Rectal smooth muscle tissue (tissue), 1 donor: ENCODE data around the gene JOSD2.
A peak's percentile ranks its signal among the peaks of the same experiment; 100 is the strongest.

Experiments
- H3K27ac ChIP-seq: one replicate; pipeline ENCODE4 v1.7.0; 2013; ENCODE audit warnings: low read depth, low read length, inconsistent platforms
- H3K27me3 ChIP-seq: one replicate; pipeline ENCODE4 v1.7.0; 2013; ENCODE audit warnings: low read length; ENCODE audit not compliant: control insufficient read depth, insufficient read depth
- H3K36me3 ChIP-seq: one replicate; pipeline ENCODE4 v1.7.0; 2013; ENCODE audit warnings: low read length; ENCODE audit not compliant: control insufficient read depth, insufficient read depth
- H3K4me1 ChIP-seq: one replicate; pipeline ENCODE4 v1.7.0; 2013; ENCODE audit warnings: low read length; ENCODE audit not compliant: control insufficient read depth, insufficient read depth
- H3K4me3 ChIP-seq: one replicate; pipeline ENCODE4 v1.7.0; 2013; ENCODE audit warnings: low read length
- H3K9ac ChIP-seq: one replicate; pipeline ENCODE4 v1.7.0; 2013; ENCODE audit warnings: low read length

JOSD2 gene, protein sequence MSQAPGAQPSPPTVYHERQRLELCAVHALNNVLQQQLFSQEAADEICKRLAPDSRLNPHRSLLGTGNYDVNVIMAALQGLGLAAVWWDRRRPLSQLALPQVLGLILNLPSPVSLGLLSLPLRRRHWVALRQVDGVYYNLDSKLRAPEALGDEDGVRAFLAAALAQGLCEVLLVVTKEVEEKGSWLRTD

DNA sequence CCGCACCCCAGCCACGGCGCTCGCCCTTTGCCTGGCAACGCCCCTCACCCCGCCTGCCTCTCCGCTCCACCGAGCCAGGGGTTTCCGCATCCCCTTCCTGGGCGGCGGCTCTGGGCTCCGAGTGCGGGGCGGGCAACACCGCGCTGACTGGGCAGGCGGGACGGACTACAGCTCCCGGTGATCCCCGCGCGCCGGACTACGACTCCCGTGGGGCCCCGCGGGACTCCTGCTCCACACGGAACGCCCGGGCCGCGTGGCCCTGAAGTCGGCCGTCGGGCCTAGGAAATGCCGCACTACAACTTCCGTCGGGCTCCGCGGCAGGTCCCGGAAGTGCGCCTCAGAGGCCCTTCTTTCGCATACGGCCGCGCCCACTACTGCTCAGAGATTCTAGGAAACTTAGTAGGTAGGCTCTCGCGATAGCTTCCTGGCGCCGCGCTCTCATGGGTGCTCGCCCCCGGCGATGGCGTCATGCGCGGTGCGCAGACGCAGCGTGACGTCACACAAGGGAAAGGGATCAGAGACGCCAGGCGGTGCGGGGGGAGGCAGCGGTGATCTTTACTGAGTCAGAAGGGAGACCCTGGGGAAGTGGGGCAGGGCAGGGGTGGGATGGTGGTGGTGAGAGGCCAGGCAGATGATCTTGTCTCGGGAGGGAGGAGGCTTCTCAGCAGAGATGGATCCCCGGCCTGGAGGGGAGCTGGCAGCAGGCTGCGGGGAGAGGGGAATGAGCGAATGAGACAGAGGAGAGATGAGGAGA is at the start of gene JOSD2:
Gene JOSD2, minus strand, starts transcription at position 123 of the 754 bp plus-strand sequence. CDS start 760 bp downstream, outside the sequence.
- Histone ChIP-seq H3K27ac (peak within 1 kb of the TSS; percentile 34), H3K27me3 (peaks cover 7% of the 10 kb centered on the region), H3K4me1 (no peaks in the 10 kb centered on the region), H3K36me3 (no peaks in the 10 kb centered on the region), H3K4me3 (peak within 1 kb of the TSS; percentile 83), H3K9ac (peak within 1 kb of the TSS; percentile 66)

DNA sequence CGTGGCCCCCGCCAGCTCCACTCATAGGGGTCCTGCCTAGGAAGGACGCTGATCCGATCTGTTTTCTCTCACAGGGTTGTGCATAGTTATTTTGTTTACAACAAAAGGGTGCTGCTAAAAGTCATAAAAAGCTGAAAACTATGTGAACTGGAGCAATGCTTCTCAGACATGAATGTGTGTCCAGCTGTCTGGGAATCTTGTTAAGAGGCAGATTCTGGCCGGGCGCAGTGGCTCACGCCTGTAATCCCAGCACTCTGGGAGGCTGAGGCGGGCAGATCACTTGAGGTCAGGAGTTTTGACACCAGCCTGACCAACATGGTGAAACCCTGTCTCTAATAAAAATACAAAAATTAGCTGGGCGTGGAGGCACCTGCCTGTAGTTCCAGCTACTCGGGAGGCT is 48.6 kb upstream of the JOSD2 start:
- Histone ChIP-seq H3K4me1 (no peaks in the 10 kb centered on the region), H3K27ac (no peak overlapping the region), H3K9ac (no peak overlapping the region), H3K4me3 (no peak overlapping the region), H3K27me3 (peaks cover 10% of the 10 kb centered on the region), H3K36me3 (no peaks in the 10 kb centered on the region)

DNA sequence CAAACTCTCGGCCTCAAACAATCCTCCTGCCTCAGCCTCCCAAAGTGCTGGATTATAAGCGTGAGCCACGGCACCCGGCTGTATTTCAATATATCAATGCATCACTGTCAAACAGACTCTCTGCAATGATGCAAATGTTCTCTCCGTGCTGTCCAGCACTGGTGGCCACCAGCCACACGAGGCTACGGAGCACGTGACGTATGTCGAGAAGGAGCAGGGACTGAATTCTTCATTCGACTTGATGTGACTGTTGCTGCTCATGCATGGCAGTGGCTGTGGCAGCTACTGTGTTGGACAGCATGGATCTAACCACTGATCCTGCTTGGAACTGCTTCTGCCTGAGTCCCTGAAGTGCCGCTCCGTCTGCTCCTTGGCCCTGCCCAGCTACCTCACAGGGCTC is 47.5 kb upstream of the JOSD2 start:
- H3K27me3 ChIP-seq = peaks cover 3% of the 10 kb centered on the region
- H3K4me3 ChIP-seq = no peak overlapping the region
- no peak overlapping the region for H3K9ac ChIP-seq
- H3K27ac ChIP-seq = no peak overlapping the region
- no peaks in the 10 kb centered on the region for H3K36me3 ChIP-seq
- no peaks in the 10 kb centered on the region for H3K4me1 ChIP-seq

DNA sequence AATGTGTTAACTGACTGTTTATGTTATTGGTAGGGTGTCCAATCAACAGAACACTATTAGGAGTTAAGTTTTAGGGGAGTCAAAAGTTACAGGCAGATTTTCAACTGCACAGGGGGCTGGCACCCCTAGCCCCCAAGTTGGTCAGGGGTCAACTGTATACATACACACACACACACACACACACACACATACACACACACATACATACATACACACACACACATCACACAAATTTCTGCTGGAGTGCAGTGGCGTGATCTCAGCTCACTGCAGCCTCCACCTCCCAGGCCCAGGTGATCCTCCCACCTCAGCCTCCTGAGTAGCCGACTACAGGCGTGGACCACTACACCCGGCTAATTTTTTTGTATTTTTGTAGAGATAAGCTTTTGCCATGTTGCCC is 47.0 kb upstream of the JOSD2 start:
- Histone ChIP-seq H3K4me3 (no peak overlapping the region), H3K36me3 (no peaks in the 10 kb centered on the region), H3K27ac (no peak overlapping the region), H3K27me3 (peaks cover 3% of the 10 kb centered on the region), H3K9ac (no peak overlapping the region), H3K4me1 (no peaks in the 10 kb centered on the region)

DNA sequence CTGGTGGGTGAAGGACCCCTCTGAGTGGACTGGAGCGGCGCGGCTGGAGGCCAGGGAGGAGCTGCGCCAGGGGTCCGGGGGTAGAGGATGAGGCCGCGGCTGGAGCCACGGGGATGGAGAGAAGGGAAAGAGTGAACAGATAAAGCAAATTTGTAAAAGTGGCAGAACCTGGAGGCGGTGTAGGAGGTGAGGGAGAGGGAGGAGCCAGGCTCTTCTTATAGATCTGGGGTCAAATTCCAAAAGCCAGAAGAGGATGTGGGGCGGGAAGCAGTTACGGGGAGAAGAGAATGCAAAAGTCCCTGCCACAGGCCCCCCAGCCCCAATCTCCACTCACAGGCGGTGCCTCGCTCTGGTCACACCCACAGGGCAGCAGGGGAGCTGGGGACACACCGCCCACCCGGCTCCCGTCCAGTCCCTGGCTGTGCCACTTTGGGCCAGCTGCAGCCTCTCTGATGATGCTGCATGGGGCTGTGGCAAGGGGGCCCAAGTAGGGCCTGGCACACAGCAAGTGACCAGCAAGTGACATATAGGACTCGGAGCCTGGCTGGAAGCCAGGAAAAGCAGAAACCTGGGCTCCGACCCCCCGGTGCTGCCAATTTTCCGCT is 46.1 kb upstream of the JOSD2 start:
- Histone ChIP-seq H3K9ac (no peak overlapping the region), H3K4me1 (no peaks in the 10 kb centered on the region), H3K4me3 (no peak overlapping the region), H3K36me3 (no peaks in the 10 kb centered on the region), H3K27me3 (peaks cover 3% of the 10 kb centered on the region), H3K27ac (no peak overlapping the region)

DNA sequence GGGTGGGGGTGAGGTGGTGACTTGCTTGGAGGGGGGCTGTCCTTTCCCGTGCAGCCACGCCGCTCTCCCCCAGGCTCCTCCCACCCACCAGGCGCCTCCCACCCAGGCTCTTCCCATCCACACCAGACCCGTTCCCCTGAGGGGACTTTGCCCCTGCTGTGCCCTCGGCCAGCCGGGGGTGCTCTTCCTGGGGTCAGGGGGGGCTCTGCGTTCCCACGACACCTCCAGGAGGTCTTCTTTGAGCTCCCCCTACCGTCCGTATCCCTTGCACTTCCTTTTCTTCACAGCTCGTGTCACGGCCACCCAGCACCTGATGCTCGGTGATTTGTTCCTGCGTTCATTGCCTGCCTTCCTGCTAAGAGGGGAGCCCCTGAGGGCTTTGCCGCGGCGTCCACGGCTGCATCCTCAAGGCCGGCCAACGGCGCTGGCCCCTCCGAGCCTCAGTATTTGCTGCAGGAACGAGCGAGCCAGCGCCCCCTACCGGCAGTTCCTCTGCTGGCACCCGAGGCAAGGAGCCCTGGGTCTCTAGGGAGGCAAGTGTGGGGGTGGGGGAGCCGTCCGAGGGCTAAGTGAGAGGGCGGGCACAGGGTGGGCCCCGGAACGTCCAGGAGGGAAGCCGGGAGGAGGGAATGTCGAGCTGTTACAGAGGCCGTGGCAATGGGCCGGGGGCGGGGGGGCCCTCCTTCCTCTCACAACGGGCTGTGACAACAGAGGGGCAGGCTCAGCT is 45.5 kb upstream of the JOSD2 start:
- Histone ChIP-seq H3K27ac (no peak overlapping the region), H3K9ac (peak overlapping the region; percentile 30), H3K4me3 (peak overlapping the region; percentile 61), H3K36me3 (no peaks in the 10 kb centered on the region), H3K4me1 (no peaks in the 10 kb centered on the region), H3K27me3 (peaks cover 3% of the 10 kb centered on the region)

DNA sequence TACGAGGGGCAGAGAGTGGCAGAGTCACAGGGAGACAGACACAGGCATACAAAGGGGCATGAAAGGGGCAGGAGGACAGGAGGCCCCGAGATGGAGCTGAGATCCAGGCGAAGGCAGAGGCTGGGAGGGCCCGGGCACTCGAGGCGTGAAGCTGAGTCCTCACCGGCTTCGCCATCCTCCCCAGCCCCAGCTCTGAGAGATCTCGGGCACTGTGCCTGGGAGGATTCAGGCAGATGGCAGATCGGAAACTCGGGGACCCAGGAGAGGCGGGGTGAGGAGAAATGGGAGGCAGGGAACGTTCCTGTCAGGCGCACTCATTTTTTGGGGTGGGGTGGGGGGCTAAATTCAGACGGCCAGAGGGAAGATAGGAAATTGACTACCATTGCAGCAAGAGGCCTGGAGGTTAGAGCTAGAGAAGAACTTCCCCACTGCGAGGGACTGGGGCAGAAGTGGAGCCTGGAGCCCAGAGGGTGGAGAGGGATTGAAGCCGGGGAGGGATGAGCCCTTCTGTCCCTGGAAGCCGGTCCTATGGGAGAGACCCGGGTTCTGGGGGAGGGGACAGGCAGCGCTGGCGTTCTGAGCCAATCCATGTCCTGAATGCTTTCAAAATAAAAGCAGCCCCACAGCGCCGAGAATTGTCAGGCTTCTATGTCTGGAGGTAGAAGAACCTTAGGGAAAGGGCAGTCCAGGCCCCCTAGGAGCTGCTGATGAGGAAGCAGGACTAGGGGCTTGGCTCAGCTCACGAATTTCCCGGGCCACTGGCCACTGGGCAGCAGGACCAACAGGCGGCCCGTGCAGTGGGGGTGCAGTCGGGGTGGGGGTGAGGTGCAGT is 44.7 kb upstream of the JOSD2 start:
- no peaks in the 10 kb centered on the region for H3K4me1 ChIP-seq
- H3K36me3 ChIP-seq = no peaks in the 10 kb centered on the region
- H3K9ac ChIP-seq = no peak overlapping the region
- peaks cover 7% of the 10 kb centered on the region for H3K27me3 ChIP-seq
- peak overlapping the region; percentile 32 for H3K4me3 ChIP-seq
- H3K27ac ChIP-seq = no peak overlapping the region

DNA sequence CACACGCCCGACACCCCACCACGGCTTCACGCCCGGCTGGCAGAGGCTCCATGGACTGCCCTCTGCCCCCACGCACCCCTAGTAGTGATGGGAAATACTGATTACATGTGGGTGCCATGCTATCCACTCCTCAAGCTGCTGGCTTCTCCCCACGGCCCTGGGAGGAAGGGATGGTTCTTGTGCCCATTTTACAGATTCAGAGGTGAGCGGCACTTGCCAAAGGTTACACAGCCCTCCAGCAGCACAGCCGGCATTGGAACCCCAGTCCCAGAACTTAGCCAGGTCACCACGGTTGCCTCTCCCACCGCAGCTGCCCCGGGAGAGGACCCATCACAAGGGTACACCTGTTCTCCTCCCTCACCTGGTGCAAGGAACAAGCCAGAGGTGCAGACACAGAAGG is 44.0 kb upstream of the JOSD2 start:
- no peaks in the 10 kb centered on the region for H3K4me1 ChIP-seq
- H3K36me3 ChIP-seq = no peaks in the 10 kb centered on the region
- no peak overlapping the region for H3K4me3 ChIP-seq
- peaks cover 7% of the 10 kb centered on the region for H3K27me3 ChIP-seq
- H3K9ac ChIP-seq = no peak overlapping the region
- no peak overlapping the region for H3K27ac ChIP-seq

DNA sequence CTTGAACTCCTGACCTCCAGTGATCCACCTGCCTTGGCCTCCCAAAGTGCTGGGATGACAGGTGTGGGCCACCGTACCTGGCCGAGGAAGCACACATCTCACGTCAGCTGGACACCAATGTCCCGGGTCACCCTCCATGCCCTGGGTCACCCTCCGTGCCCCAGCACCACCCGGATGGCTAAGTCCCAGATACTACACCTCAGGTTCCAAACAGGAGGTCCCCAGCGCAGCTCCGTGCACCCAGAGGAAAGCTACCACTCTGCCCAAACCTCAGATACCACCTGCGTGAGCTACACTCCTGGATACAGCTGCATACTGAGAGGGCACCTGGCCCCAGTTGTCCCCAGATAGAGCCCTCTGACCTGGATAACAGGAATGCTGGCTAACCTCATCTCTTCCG is 43.2 kb upstream of the JOSD2 start:
- Histone ChIP-seq H3K9ac (no peak overlapping the region), H3K36me3 (no peaks in the 10 kb centered on the region), H3K4me3 (no peak overlapping the region), H3K27ac (no peak overlapping the region), H3K4me1 (no peaks in the 10 kb centered on the region), H3K27me3 (peaks cover 7% of the 10 kb centered on the region)

DNA sequence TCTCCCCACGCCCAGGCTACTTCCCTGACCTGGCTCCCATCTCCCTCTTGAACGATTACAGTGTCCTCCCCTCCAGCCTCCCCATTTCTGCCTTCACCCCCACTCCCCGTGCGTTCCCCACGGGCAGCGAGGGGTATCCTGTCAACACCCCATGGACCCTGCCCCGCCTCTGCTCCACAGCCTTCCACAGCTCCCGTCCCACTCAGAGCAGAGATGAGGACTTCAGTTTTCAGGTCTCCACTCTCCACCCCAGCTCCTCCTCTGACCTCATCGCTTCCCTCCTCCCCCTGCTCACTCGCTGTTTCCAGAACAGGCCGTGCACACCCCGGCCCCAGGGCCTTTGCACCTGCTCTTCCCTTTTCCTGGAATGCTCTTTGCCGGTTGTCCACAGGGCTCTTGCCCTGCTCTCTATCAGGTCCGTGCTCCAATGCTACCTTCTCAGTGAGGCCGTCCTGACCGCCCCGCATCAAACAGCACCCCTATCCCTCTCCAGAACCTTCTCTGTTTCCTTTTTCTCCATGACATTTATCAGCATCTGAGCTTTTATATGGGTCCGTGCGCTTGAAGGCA is 42.2 kb upstream of the JOSD2 start:
- Histone ChIP-seq H3K9ac (no peak overlapping the region), H3K27me3 (peaks cover 7% of the 10 kb centered on the region), H3K36me3 (no peaks in the 10 kb centered on the region), H3K4me3 (no peak overlapping the region), H3K27ac (no peak overlapping the region), H3K4me1 (no peaks in the 10 kb centered on the region)

DNA sequence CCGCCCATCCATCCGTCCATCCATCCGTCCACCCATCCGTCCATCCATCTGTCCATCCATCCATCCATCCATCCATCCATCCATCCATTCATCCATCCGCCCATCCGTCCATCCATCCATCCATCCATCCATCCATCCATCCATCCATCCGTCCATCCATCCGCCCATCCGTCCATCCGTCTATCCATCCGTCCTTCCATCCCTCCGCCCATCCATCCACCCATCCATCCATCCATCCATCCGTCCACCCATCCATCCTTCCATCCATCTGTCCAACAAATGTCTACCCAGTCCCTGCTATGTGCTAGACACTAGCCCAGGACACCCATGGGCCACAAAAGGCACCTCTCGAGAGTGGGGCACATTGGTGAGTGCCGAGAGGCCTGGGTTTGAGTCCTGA is 41.5 kb upstream of the JOSD2 start:
- H3K27me3 ChIP-seq = peaks cover 7% of the 10 kb centered on the region
- no peak overlapping the region for H3K4me3 ChIP-seq
- no peaks in the 10 kb centered on the region for H3K36me3 ChIP-seq
- no peak overlapping the region for H3K9ac ChIP-seq
- H3K4me1 ChIP-seq = no peaks in the 10 kb centered on the region
- H3K27ac ChIP-seq = no peak overlapping the region
